Measurements from ENCODE around the gene WAPL. TPM values are rescaled to one million over a fixed set of nuclear protein-coding genes. Genes with fewer than 3 reads are reported as not detected.

The WAPL gene
- total and polyA plus RNA-seq, 10 of the 15 experiments (the other 5 are each of a cell fraction or from before 2014, with no cell fraction given), result 15.7 to 45.8 (median 29.0) TPM

DNA sequence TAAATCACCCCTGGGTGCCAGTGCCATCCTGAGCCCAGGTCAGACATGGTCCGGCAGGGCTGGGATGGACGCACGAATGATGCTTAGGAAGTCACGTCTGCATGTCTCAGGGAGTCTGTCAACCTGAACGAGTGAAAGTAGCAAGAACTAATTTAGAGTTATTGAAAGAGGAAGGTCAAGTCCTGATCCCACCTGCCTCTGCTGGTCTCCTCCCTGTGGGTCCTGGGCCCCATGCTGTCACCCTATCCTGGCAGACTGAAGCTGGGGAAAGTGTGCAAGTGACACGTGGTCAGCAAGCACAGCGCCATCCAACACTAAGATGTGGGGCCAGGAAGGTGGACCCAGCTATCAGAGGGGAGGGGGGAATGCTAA lies 128.9 kb downstream of the WAPL start (continued):
- no peak for TF ChIP-seq JUND (IDR thresholded peaks at IDR 0.05; ENCODE audit: low read depth, low read length)
- TF ChIP-seq BRCA1 (IDR thresholded peaks at IDR 0.05; ENCODE audit: low read depth, low read length), result no peak

GRCh38 chr10:86391986-86392722 lies 129.4 kb downstream of the WAPL start:
- POLR2A ChIA-PET, result interaction anchor here (0.6 to 5.8 kb wide), 7 partner anchors 9 to 192 kb away, joined by 3 to 58 read pairs (median 7); no protein-coding TSS in a partner anchor
- H3K4me3 ChIP-seq, result peak overlapping the region; percentile 87
- no peaks in the 10 kb centered on the region for H4K20me1 ChIP-seq (ENCODE audit: control insufficient read depth, insufficient read depth)
- CTCF ChIA-PET, result interaction anchor here (0.6 to 7.5 kb wide), 12 partner anchors 10 to 524 kb away, joined by 3 to 74 read pairs (median 6); partner anchors contain the start of gene WAPL
- peaks cover 40% of the 10 kb centered on the region for H3K79me2 ChIP-seq (ENCODE audit: control insufficient read depth, insufficient read depth, low read length)
- peaks cover 36% of the 10 kb centered on the region for H3K4me1 ChIP-seq (ENCODE audit: control insufficient read depth, insufficient read depth, low read length)
- no peaks in the 10 kb centered on the region for H3K36me3 ChIP-seq (ENCODE audit: control insufficient read depth in 2 of 2, insufficient read depth in 2 of 2, low read length in 1 of 2)
- peak overlapping the region; percentile 91 for H3K27ac ChIP-seq (ENCODE audit: control insufficient read depth, insufficient read depth)
- SMC1A ChIA-PET (ENCODE audit: uncharacterized antibody, unreplicated experiment), result interaction anchor here (0.6 to 7.6 kb wide), 14 partner anchors 8 to 419 kb away, joined by 3 to 42 read pairs (median 3); no protein-coding TSS in a partner anchor
- RAD21 ChIA-PET (ENCODE audit: unreplicated experiment), result interaction anchor here (0.6 to 5.4 kb wide), 11 partner anchors 9 to 320 kb away, joined by 3 to 56 read pairs (median 3); partner anchors contain the start of gene WAPL
- DNase-seq (ENCODE audit: low read depth, low spot score) (no peak), FAIRE-seq (no peak), ATAC-seq (peak; percentile 33)
- 12% methylated on average over 8 of the region's 12 CpGs for WGBS (ENCODE audit: insufficient coverage, insufficient replicate concordance, low lambda C conversion rate, missing lambda C conversion rate)
- in situ Hi-C loops (cut with MboI) (no loop called here), intact Hi-C loops (cut with micrococcal nuclease; ENCODE audit: unreplicated experiment) (loop anchor here (5.0 to 10.0 kb wide), 2 partner anchors 130 to 273 kb away; partner anchors contain the start of genes LDB3 and WAPL)
- H2AFZ ChIP-seq (ENCODE audit: control insufficient read depth, low read depth, low read length), result peak overlapping the region; percentile 65
- BruUV-seq (replicated peaks), result no TSS peak
- H3K9ac ChIP-seq (ENCODE audit: control insufficient read depth, insufficient read depth, low read length), result peak overlapping the region; percentile 87
- H3K27me3 ChIP-seq (replicated peaks in 1 of 2; ENCODE audit: control insufficient read depth in 2 of 2, insufficient read depth in 2 of 2, low read length in 1 of 2), result no peaks in the 10 kb centered on the region
- H3K4me2 ChIP-seq (ENCODE audit: control insufficient read depth, insufficient read depth), result peak overlapping the region; percentile 96
- H3K9me3 ChIP-seq (replicated peaks; ENCODE audit: control insufficient read depth, insufficient read depth, low read length), result no peaks in the 10 kb centered on the region
- TF ChIP-seq BMI1 (IDR thresholded peaks at IDR 0.05; ENCODE audit: borderline replicate concordance) (no peak), SUPT20H (IDR thresholded peaks at IDR 0.05; ENCODE audit: borderline replicate concordance, control insufficient read depth, low read depth, low read length) (no peak), MXI1 (IDR thresholded peaks at IDR 0.05; ENCODE audit: low read depth, low read length) (no peak), FOXM1 (IDR thresholded peaks at IDR 0.05; ENCODE audit: low read depth, low read length) (no peak), CREB1 (IDR thresholded peaks at IDR 0.05; ENCODE audit: low read depth) (0 out of 2 replicates have a peak, but pooled peaks have one; percentile 30), PBX3 (IDR thresholded peaks at IDR 0.05; ENCODE audit: insufficient replicate concordance, low read depth, low read length) (peak; percentile 75), GABPA (IDR thresholded peaks at IDR 0.05; ENCODE audit: low read depth) (no peak), RCOR1 (conservative IDR thresholded peaks at IDR 0.05; ENCODE audit: low read depth, low read length) (no peak), MYB (IDR thresholded peaks at IDR 0.05; ENCODE audit: borderline replicate concordance, low read depth, low read length) (no peak), ZNF24 (IDR thresholded peaks at IDR 0.05) (no peak)
- TF ChIP-seq, protein P1, sequence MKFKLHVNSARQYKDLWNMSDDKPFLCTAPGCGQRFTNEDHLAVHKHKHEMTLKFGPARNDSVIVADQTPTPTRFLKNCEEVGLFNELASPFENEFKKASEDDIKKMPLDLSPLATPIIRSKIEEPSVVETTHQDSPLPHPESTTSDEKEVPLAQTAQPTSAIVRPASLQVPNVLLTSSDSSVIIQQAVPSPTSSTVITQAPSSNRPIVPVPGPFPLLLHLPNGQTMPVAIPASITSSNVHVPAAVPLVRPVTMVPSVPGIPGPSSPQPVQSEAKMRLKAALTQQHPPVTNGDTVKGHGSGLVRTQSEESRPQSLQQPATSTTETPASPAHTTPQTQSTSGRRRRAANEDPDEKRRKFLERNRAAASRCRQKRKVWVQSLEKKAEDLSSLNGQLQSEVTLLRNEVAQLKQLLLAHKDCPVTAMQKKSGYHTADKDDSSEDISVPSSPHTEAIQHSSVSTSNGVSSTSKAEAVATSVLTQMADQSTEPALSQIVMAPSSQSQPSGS (IDR thresholded peaks at IDR 0.05; ENCODE audit: low read length), result no peak
- TF ChIP-seq, protein P2, sequence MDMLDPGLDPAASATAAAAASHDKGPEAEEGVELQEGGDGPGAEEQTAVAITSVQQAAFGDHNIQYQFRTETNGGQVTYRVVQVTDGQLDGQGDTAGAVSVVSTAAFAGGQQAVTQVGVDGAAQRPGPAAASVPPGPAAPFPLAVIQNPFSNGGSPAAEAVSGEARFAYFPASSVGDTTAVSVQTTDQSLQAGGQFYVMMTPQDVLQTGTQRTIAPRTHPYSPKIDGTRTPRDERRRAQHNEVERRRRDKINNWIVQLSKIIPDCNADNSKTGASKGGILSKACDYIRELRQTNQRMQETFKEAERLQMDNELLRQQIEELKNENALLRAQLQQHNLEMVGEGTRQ (IDR thresholded peaks at IDR 0.05; ENCODE audit: borderline replicate concordance, low read depth, low read length), result no peak
- TF ChIP-seq, protein P3, sequence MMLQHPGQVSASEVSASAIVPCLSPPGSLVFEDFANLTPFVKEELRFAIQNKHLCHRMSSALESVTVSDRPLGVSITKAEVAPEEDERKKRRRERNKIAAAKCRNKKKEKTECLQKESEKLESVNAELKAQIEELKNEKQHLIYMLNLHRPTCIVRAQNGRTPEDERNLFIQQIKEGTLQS (IDR thresholded peaks at IDR 0.05; ENCODE audit: borderline replicate concordance, extremely low read depth, low read depth, low read length), result no peak
- TF ChIP-seq, protein P4, sequence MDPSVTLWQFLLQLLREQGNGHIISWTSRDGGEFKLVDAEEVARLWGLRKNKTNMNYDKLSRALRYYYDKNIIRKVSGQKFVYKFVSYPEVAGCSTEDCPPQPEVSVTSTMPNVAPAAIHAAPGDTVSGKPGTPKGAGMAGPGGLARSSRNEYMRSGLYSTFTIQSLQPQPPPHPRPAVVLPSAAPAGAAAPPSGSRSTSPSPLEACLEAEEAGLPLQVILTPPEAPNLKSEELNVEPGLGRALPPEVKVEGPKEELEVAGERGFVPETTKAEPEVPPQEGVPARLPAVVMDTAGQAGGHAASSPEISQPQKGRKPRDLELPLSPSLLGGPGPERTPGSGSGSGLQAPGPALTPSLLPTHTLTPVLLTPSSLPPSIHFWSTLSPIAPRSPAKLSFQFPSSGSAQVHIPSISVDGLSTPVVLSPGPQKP (IDR thresholded peaks at IDR 0.05; ENCODE audit: low read depth, low read length), result no peak
